IMR-90 (cell line): Measurements from ENCODE around the gene NEK5.
"Not testable (repeated sequence)": the region's sequence is repeated elsewhere in the genome, so short reads cannot be mapped to it uniquely, and the experiment has no call there.

Experiments used
- CEBPB ChIP-seq: IDR thresholded peaks from 2 replicates; pipeline ENCODE4 v1.6.1; 2012; ENCODE audit warnings: low read depth, low read length, improper control_type of control experiment
- RFX5 ChIP-seq: IDR thresholded peaks from 2 replicates; pipeline ENCODE4 v1.8.0; 2012; ENCODE audit warnings: low read depth, mild to moderate bottlenecking, low read length, moderate library complexity

GRCh38 chr13:52079891-52080290, 49.0 kb downstream of the NEK5 start:
- not testable (repeated sequence) for TF ChIP-seq CEBPB, RFX5
